SU-DHL-6 (cell line): ENCODE data around the gene PPP2R5D.

Experiments used
- H2AFZ ChIP-seq: fragments of 200-600 bp; sonication (generic); 2 replicates; pipeline ENCODE4 v1.6.1; 2014; ENCODE audit warnings: low read depth, mild to moderate bottlenecking, moderate library complexity, mixed read lengths, antibody characterized with exemption, low read length; ENCODE audit not compliant: severe bottlenecking
- H3F3A ChIP-seq: fragments of 200-600 bp; shearing (Covaris generic); 2 replicates; pipeline ENCODE4 v1.6.0; 2016; ENCODE audit warnings: antibody characterized with exemption, mild to moderate bottlenecking; ENCODE audit not compliant: insufficient read depth
- H3K27ac ChIP-seq: fragments of 200-600 bp; sonication (generic); 2 replicates; pipeline ENCODE4 v1.5.1; 2016; ENCODE audit warnings: low read depth, mild to moderate bottlenecking, low read length, moderate library complexity, mixed read lengths
- H3K27me3 ChIP-seq: fragments of 200-600 bp; sonication (generic), shearing (Covaris generic); 2 replicates; pipeline ENCODE4 v1.6.0; 2014; ENCODE audit warnings: mild to moderate bottlenecking, low read length
- H3K36me3 ChIP-seq: fragments of 200-600 bp; sonication (generic); 2 replicates; pipeline ENCODE4 v1.6.1; 2014; ENCODE audit warnings: mild to moderate bottlenecking, low read length, mixed read lengths
- H3K4me2 ChIP-seq: fragments of 300-600, 200-600 bp; shearing (Covaris generic), sonication (generic); 2 replicates; pipeline ENCODE4 v1.6.0; 2014; ENCODE audit warnings: low read length, low read depth, mild to moderate bottlenecking; ENCODE audit not compliant: poor library complexity, severe bottlenecking
- H3K4me3 ChIP-seq: fragments of 200-600 bp; sonication (generic); 2 replicates; pipeline ENCODE4 v1.5.1; 2014; ENCODE audit warnings: antibody characterized with exemption, low read length, mild to moderate bottlenecking, mixed read lengths; ENCODE audit not compliant: insufficient read depth, poor library complexity, severe bottlenecking
- H3K79me2 ChIP-seq: fragments of 200-600 bp; sonication (generic); 2 replicates; pipeline ENCODE4 v1.6.1; 2014; ENCODE audit warnings: mild to moderate bottlenecking, low read length, moderate library complexity; ENCODE audit not compliant: insufficient read depth
- H3K9ac ChIP-seq: fragments of 200-600 bp; sonication (generic); 2 replicates; pipeline ENCODE4 v1.7.0; 2014; ENCODE audit warnings: mild to moderate bottlenecking, low read length
- H3K9me2 ChIP-seq: fragments of 200-600 bp; sonication (generic); replicated peaks from 2 replicates; pipeline ENCODE4 v1.6.1; 2014; ENCODE audit warnings: low read length; ENCODE audit not compliant: insufficient read depth
- H3K9me3 ChIP-seq: fragments of 200-600 bp; sonication (generic); 2 replicates; pipeline ENCODE4 v1.6.1; 2014; ENCODE audit warnings: low read length, mixed read lengths; ENCODE audit not compliant: insufficient read depth
- H4K20me1 ChIP-seq: fragments of 200-600 bp; sonication (generic); 2 replicates; pipeline ENCODE4 v1.6.1; 2014; ENCODE audit warnings: low read depth, mild to moderate bottlenecking, antibody characterized with exemption, low read length, moderate library complexity, mixed read lengths
- CTCF ChIP-seq: fragments of 200-600 bp; sonication (generic); IDR thresholded peaks from one replicate; pipeline ENCODE4 v1.5.1; 2017; ENCODE audit warnings: antibody characterized with exemption, mild to moderate bottlenecking, low read length, moderate library complexity; ENCODE audit not compliant: insufficient read depth, poor library complexity, severe bottlenecking
- EZH2phosphoT487 ChIP-seq: fragments of 200-600 bp; sonication (generic), shearing (Covaris generic); conservative IDR thresholded peaks from 2 replicates; pipeline ENCODE4 v1.6.1; 2018; ENCODE audit warnings: mild to moderate bottlenecking, antibody characterized with exemption, low read length, moderate library complexity, mixed read lengths

PPP2R5D gene

GRCh38 chr6:43035495-43036194 lies 51.3 kb downstream of the PPP2R5D start:
- H3K36me3 ChIP-seq, result peaks cover 4% of the 10 kb centered on the region; the same call in 1 of the 2 replicates
- no peak overlapping the region for H3K4me2 ChIP-seq
- TF ChIP-seq CTCF (no peak), EZH2phosphoT487 (no peak)
- no peak overlapping the region for H3K27ac ChIP-seq
- no peak overlapping the region for H2AFZ ChIP-seq
- no peak overlapping the region for H3K4me3 ChIP-seq
- H4K20me1 ChIP-seq, result no peaks in the 10 kb centered on the region
- no peaks in the 10 kb centered on the region for H3K27me3 ChIP-seq
- H3K9me3 ChIP-seq, result no peaks in the 10 kb centered on the region
- peaks cover 6% of the 10 kb centered on the region; the same call in 1 of the 2 replicates for H3F3A ChIP-seq
- H3K79me2 ChIP-seq, result no peaks in the 10 kb centered on the region
- no peak overlapping the region for H3K9ac ChIP-seq
- no peaks in the 10 kb centered on the region for H3K9me2 ChIP-seq

- Histone ChIP-seq H4K20me1 (no peaks in the 10 kb centered on the region), H3K9me3 (no peaks in the 10 kb centered on the region), H3K27ac (no peak overlapping the region), H3K79me2 (no peaks in the 10 kb centered on the region), H2AFZ (no peak overlapping the region), H3K4me3 (no peak overlapping the region), H3K36me3 (peaks cover 4% of the 10 kb centered on the region; the same call in 1 of the 2 replicates), H3K4me2 (no peak overlapping the region), H3F3A (peaks cover 6% of the 10 kb centered on the region; the same call in 1 of the 2 replicates), H3K9ac (no peak overlapping the region), H3K27me3 (no peaks in the 10 kb centered on the region), H3K9me2 (no peaks in the 10 kb centered on the region)
- TF ChIP-seq EZH2phosphoT487 (no peak), CTCF (no peak)
Measured at GRCh38 chr6:43036712-43037111, 52.3 kb downstream of the PPP2R5D start.

GRCh38 chr6:43037197-43037596 lies 52.8 kb downstream of the PPP2R5D start:
- Histone ChIP-seq H3K79me2 (no peaks in the 10 kb centered on the region), H3K4me3 (no peak overlapping the region), H3K9me3 (no peaks in the 10 kb centered on the region), H3K9ac (no peak overlapping the region), H2AFZ (no peak overlapping the region), H3K9me2 (no peaks in the 10 kb centered on the region), H3F3A (peaks cover 6% of the 10 kb centered on the region; the same call in 1 of the 2 replicates), H3K27me3 (no peaks in the 10 kb centered on the region), H3K36me3 (peaks cover 4% of the 10 kb centered on the region; the same call in 1 of the 2 replicates), H3K27ac (no peak overlapping the region), H4K20me1 (no peaks in the 10 kb centered on the region), H3K4me2 (no peak overlapping the region)
- TF ChIP-seq EZH2phosphoT487, result no peak
- no peak for TF ChIP-seq CTCF
